ENCODE measurements around the gene GP1BA. TPM values are rescaled to one million over a fixed set of nuclear protein-coding genes. Genes with fewer than 3 reads are reported as not detected.
"Not testable (repeated sequence)": the region's sequence is repeated elsewhere in the genome, so short reads cannot be mapped to it uniquely, and the experiment has no call there.

The GP1BA gene
- total RNA-seq, 1 donor from 2014 or later, result not detected

DNA sequence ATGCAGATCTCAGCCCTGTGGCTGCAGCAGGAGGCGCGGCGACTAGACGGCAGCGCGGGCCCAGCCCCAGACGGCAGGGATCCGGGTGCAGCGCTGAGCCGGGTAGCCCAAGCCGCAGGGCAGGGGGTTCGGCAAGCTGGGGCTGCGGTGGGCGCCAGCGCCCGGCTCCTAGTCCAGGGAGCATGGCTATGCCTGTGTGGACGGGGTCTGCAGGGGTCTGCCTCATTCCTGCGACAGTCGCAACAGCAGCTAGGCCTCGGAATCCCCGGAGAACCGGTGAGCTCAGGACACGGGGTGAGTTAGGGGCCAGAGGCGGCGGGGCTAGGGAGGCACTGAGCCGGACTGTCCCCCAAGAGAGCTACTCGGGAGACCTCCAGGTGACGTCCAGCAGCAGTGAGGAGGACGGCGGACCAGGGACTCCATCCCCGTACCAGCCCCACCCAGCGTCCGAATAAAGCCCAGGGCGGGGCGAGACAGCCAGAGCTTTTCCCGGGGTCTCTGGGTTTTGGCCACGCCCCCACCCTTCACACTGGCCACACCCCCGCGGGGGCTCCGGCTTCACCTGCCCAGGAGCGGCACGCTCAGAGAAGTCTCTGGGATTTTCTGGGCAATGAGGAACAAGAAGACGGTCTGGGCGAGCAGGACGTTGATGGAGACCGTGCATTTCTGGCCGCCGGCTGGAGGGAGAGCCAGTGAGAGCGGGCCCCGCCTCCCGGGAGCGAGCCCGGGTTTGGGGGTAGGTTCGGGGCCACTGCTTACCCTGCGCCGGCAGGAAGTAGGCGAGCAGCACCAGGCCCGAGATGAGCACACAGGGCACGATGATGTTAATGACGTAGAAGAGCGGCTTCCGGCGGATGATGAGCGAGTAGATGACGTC lies 31.6 kb upstream of the GP1BA start:
- no peak for ATAC-seq (ENCODE audit: poor library complexity)
- intact Hi-C loops (cut with DNase I), result no loop called here
- peak; percentile 58 for DNase-seq

GRCh38 chr17:4901108-4901647 lies 30.9 kb upstream of the GP1BA start:
- DNase-seq, result no peak
- intact Hi-C loops (cut with DNase I), result no loop called here
- no peak for ATAC-seq (ENCODE audit: poor library complexity)

DNA sequence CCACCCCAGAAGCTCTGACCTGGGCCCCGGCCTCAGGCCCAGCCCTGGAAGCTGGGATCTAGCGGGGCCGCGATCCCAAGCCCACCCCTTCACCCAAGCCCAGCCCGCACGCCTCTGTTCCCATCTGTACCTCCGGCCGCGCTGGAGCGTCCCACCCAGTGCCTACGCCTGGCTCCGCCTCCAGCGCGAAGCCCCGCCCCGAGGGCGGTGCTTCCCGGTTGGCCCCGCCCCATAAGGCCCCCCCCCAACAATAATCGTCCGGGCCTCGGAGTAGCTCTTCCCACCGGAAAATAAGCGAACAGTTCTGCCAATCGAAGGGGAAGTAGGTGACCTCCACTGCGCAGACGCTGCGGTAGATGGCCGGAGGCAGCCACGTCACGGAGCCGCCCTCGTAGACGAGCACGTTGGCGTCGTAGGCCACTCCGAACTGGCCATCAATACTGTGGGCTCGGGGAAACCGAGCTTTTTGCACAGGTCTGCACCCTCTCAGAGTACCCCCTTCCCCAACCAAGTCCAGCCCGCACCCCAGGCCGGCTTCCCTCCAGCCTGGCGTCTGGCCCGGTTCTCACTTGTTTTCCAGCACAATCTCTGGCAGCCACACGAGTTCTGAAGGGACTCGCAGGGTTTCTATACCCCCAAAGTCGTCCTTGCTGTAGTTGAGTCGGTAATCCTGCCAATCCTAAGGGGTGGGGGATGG lies 30.3 kb upstream of the GP1BA start:
- peak; percentile 77 for DNase-seq
- intact Hi-C loops (cut with DNase I), result no loop called here
- ATAC-seq (ENCODE audit: poor library complexity), result peak; percentile 23

DNA sequence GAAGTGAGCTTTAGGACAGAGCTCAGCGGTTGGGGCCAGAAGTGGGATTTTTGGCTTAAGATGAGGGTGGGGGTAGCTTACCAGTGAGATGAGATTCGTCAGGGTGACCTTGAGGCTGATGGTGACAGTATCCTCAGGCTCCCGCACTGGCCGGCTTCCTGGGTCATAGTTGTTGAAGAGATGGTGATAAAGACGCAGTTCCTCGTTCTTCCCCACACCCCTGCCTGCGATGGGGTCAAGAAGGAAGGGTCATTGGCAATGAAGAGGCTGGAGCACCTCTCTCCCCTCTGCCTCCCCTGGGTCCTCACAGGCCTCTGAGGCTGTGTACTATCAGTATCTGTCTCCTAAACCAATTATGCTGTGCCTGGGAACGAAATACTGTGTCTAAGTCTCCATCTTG lies 29.5 kb upstream of the GP1BA start:
- DNase-seq, result no peak
- intact Hi-C loops (cut with DNase I), result no loop called here
- no peak for ATAC-seq (ENCODE audit: poor library complexity)

GRCh38 chr17:4903051-4903818 lies 28.8 kb upstream of the GP1BA start, which contains the start of gene CHRNE:
Gene CHRNE, minus strand, starts transcription at chr17:4903098. Its CDS starts 35 bp downstream, at chr17:4903063.
- DNase-seq (no peak), ATAC-seq (ENCODE audit: poor library complexity) (peak; percentile 49)
- intact Hi-C loops (cut with DNase I), result no loop called here

GRCh38 chr17:4906642-4907041 lies 25.4 kb upstream of the GP1BA start:
- ATAC-seq (ENCODE audit: poor library complexity); DNase-seq: not testable (repeated sequence)
- intact Hi-C loops (cut with DNase I), result loop anchor here (5.0 kb wide), 2 partner anchors 76 to 156 kb away; no protein-coding TSS in a partner anchor

- no peak for DNase-seq
- ATAC-seq (ENCODE audit: poor library complexity), result peak; percentile 32
- intact Hi-C loops (cut with DNase I), result loop anchor here (5.0 kb wide), 2 partner anchors 74 to 154 kb away; no protein-coding TSS in a partner anchor
Measured at GRCh38 chr17:4908301-4908700, 23.8 kb upstream of the GP1BA start.

DNA sequence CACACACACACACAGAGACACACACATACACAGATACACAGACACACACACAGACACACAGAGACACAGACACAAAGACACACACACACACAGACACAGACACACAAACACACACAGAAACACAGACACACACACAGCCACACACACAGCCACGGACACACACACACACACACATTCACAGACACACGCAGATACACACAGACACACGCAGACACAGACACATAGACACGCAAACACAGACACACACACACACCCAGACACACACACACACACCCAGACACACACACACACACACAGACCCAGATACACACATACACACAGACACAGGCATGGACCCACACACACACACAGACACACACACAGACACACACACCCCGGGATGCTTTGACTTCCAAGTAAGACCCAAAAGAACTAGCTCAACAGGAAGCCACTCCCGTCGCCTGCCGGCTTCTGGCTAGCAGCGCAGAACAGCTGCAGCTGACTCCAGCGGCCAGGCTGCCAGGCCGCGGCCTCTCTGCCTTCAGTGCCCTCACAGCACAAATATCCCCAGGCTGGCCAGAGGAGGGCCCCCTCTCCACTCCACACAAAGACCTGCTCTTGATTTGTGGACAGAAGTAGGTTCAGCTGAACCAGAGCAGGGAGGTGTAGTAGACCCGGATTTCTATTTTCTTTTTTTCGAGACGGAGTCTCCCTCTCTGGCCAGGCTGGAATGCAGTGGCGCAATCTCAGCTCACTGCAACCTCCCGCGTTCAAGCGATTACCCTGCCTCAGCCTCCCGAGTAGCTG lies 23.2 kb upstream of the GP1BA start:
- peak; percentile 98 for ATAC-seq (ENCODE audit: poor library complexity)
- intact Hi-C loops (cut with DNase I), result loop anchor here (5.0 kb wide), 2 partner anchors 73 to 153 kb away; no protein-coding TSS in a partner anchor
- DNase-seq, result peak; percentile 94

GRCh38 chr17:4913994-4914393 lies 18.1 kb upstream of the GP1BA start:
- ATAC-seq (ENCODE audit: poor library complexity), result no peak
- no peak for DNase-seq
- intact Hi-C loops (cut with DNase I), result no loop called here

- intact Hi-C loops (cut with DNase I); DNase-seq; ATAC-seq (ENCODE audit: poor library complexity): not testable (repeated sequence)
Measured at GRCh38 chr17:4914551-4914950, 17.5 kb upstream of the GP1BA start.

GRCh38 chr17:4919511-4920047 lies 12.5 kb upstream of the GP1BA start:
- intact Hi-C loops (cut with DNase I), result no loop called here
- no peak for DNase-seq

GRCh38 chr17:4920351-4921048 lies 11.6 kb upstream of the GP1BA start:
- ATAC-seq (ENCODE audit: poor library complexity) (no peak), DNase-seq (no peak)
- intact Hi-C loops (cut with DNase I), result no loop called here

More at GRCh38 chr17:4919511-4920047, 12.5 kb upstream of the GP1BA start:
- ATAC-seq (ENCODE audit: poor library complexity), result no peak

- DNase-seq (no peak), ATAC-seq (ENCODE audit: poor library complexity) (no peak)
- intact Hi-C loops (cut with DNase I), result no loop called here
Measured at GRCh38 chr17:4921320-4921719, 10.8 kb upstream of the GP1BA start.

GRCh38 chr17:4926577-4927335 lies 5.3 kb upstream of the GP1BA start:
- ATAC-seq (ENCODE audit: poor library complexity); intact Hi-C loops (cut with DNase I); DNase-seq: not testable (repeated sequence)

DNA sequence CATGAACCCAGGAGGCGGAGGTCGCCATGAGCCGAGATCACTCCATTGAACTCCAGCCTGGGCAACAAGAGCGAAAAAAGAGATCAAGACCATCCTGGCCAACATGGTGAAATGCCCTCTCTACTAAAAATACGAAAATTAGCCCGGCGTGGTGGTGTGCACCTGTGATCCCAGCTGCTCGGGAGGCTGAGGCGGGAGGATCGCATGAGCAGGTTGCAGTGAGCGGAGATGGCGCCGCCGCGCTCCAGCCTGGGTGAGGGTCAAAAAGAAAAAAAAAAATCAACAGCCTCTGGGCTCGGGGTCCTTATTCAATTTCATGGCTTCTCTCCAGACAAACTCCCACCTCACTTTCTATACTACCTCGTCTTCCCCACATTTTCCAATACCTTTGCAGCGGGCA lies 3.2 kb upstream of the GP1BA start:
- no peak for DNase-seq
- ATAC-seq (ENCODE audit: poor library complexity), result no peak
- intact Hi-C loops (cut with DNase I), result no loop called here

- no peak for ATAC-seq (ENCODE audit: poor library complexity)
- no peak for DNase-seq
- intact Hi-C loops (cut with DNase I), result no loop called here
Measured at GRCh38 chr17:4932756-4933155, 679 bp downstream of the GP1BA start.
